ENCODE data around the gene UBR3. TPM values are rescaled to one million over a fixed set of nuclear protein-coding genes. Genes with fewer than 3 reads are reported as not detected.
"Not testable (repeated sequence)": the region's sequence is repeated elsewhere in the genome, so short reads cannot be mapped to it uniquely, and the experiment has no call there.

UBR3 gene
- total RNA-seq, 1 donor = 11.3 TPM

GRCh38 chr2:169820101-169820500 lies 7.2 kb upstream of the UBR3 start:
- DNase-seq (ENCODE audit: low read depth in 2 of 3, low spot score in 2 of 3) = peak in 1 of 3 donors; percentile 6

- DNase-seq (ENCODE audit: low read depth in 2 of 3, low spot score in 2 of 3) = no peak
Observed at GRCh38 chr2:169822036-169822435, 5.2 kb upstream of the UBR3 start.

GRCh38 chr2:169822785-169823392 lies 4.4 kb upstream of the UBR3 start:
- no peak for DNase-seq (ENCODE audit: low read depth in 2 of 3, low spot score in 2 of 3)

GRCh38 chr2:169823996-169824372 lies 3.3 kb upstream of the UBR3 start:
- DNase-seq (ENCODE audit: low read depth in 2 of 3, low spot score in 2 of 3) = no peak

- DNase-seq (ENCODE audit: low read depth in 2 of 3, low spot score in 2 of 3) = peak; percentile 60 to 83 (median 73)
Observed at GRCh38 chr2:169824373-169825333, 2.6 kb upstream of the UBR3 start, which contains the start of gene METTL5. METTL5 (minus strand) TSS chr2:169824905; CDS start chr2:169824597, 308 bp downstream.

GRCh38 chr2:169828141-169828811 lies 1.0 kb downstream of the UBR3 start:
- peak; percentile 16 to 51 (median 44) for DNase-seq (ENCODE audit: low read depth in 2 of 3, low spot score in 2 of 3)

- no peak for DNase-seq (ENCODE audit: low read depth in 2 of 3, low spot score in 2 of 3)
Observed at GRCh38 chr2:169834401-169834800, 7.1 kb downstream of the UBR3 start.

- no peak for DNase-seq (ENCODE audit: low read depth in 2 of 3, low spot score in 2 of 3)
Observed at GRCh38 chr2:169838743-169839489, 11.7 kb downstream of the UBR3 start.

- DNase-seq (ENCODE audit: low read depth in 2 of 3, low spot score in 2 of 3) = peak in 2 of 3 donors; percentile 12 to 20
Observed at GRCh38 chr2:169839954-169840746, 12.9 kb downstream of the UBR3 start.

- no peak for DNase-seq (ENCODE audit: low read depth in 2 of 3, low spot score in 2 of 3)
Observed at GRCh38 chr2:169840747-169841142, 13.5 kb downstream of the UBR3 start.

GRCh38 chr2:169841625-169842024 lies 14.4 kb downstream of the UBR3 start:
- DNase-seq (ENCODE audit: low read depth in 2 of 3, low spot score in 2 of 3) = not testable (repeated sequence)

GRCh38 chr2:169845016-169845415 lies 17.8 kb downstream of the UBR3 start:
- no peak for DNase-seq (ENCODE audit: low read depth in 2 of 3, low spot score in 2 of 3)

- not testable (repeated sequence) for DNase-seq (ENCODE audit: low read depth in 2 of 3, low spot score in 2 of 3)
Observed at GRCh38 chr2:169848959-169849693, 21.9 kb downstream of the UBR3 start.

GRCh38 chr2:169849710-169850109 lies 22.5 kb downstream of the UBR3 start:
- DNase-seq (ENCODE audit: low read depth in 2 of 3, low spot score in 2 of 3) = no peak

- no peak for DNase-seq (ENCODE audit: low read depth in 2 of 3, low spot score in 2 of 3)
Observed at GRCh38 chr2:169853041-169853668, 25.9 kb downstream of the UBR3 start.

- not testable (repeated sequence) for DNase-seq (ENCODE audit: low read depth in 2 of 3, low spot score in 2 of 3)
Observed at GRCh38 chr2:169855281-169856258, 28.3 kb downstream of the UBR3 start.

- no peak for DNase-seq (ENCODE audit: low read depth in 2 of 3, low spot score in 2 of 3)
Observed at GRCh38 chr2:169859423-169859822, 32.2 kb downstream of the UBR3 start.

Data from hematopoietic multipotent progenitor cell (in vitro differentiated cells).